Cardiac fibroblast (primary cell): ENCODE data around the gene SNCB.

Experiments
- DNase-seq, 2 donors: peaks; one replicate each; pipeline versions ENCODE4 v3.0.0 to v3.0.0-alpha.2; 2010; ENCODE audit warnings: low read depth in 2 of 2
- H3K4me3 ChIP-seq, 2 donors: replicated peaks in 1 of 2; 1 replicate in 1 of 2; 2 replicates in 1 of 2; pipeline ENCODE4 v1.5.1; 2011; ENCODE audit warnings: low read depth in 2 of 2, low read length in 2 of 2, mild to moderate bottlenecking in 2 of 2, moderate library complexity in 1 of 2
- CTCF ChIP-seq: IDR thresholded peaks from one replicate; pipeline ENCODE4 v1.5.1; 2011; ENCODE audit warnings: low read depth, mild to moderate bottlenecking, low read length, inconsistent platforms

The SNCB gene

GRCh38 chr5:176588297-176588696, 42.0 kb downstream of the SNCB start:
- no peak overlapping the region for H3K4me3 ChIP-seq
- DNase-seq = no peak
- TF ChIP-seq CTCF = no peak

GRCh38 chr5:176587398-176587797, 42.9 kb downstream of the SNCB start:
- no peak for TF ChIP-seq CTCF
- H3K4me3 ChIP-seq = no peak overlapping the region
- no peak for DNase-seq

GRCh38 chr5:176583076-176583475, 47.3 kb downstream of the SNCB start:
- H3K4me3 ChIP-seq = no peak overlapping the region
- peak in 1 of 2 donors; percentile 14 for DNase-seq
- TF ChIP-seq CTCF = no peak

GRCh38 chr5:176581361-176581760, 49.0 kb downstream of the SNCB start:
- no peak overlapping the region for H3K4me3 ChIP-seq
- no peak for TF ChIP-seq CTCF
- no peak for DNase-seq

GRCh38 chr5:176579323-176579722, 51.0 kb downstream of the SNCB start:
- TF ChIP-seq CTCF = no peak
- H3K4me3 ChIP-seq = no peak overlapping the region
- no peak for DNase-seq

- peak; percentile 40 to 55 for DNase-seq
- TF ChIP-seq CTCF = peak; percentile 59
- H3K4me3 ChIP-seq = no peak overlapping the region
Observed at GRCh38 chr5:176578391-176578808, 51.9 kb downstream of the SNCB start.
